ENCODE results near the gene SMC3. TPM values are rescaled to one million over a fixed set of nuclear protein-coding genes. Genes with fewer than 3 reads are reported as not detected.
A peak's percentile ranks its signal among the peaks of the same experiment; 100 is the strongest.

Gene SMC3
- total and polyA plus RNA-seq, 12 donors = 11.1 to 23.5 (median 20.0) TPM

DNA sequence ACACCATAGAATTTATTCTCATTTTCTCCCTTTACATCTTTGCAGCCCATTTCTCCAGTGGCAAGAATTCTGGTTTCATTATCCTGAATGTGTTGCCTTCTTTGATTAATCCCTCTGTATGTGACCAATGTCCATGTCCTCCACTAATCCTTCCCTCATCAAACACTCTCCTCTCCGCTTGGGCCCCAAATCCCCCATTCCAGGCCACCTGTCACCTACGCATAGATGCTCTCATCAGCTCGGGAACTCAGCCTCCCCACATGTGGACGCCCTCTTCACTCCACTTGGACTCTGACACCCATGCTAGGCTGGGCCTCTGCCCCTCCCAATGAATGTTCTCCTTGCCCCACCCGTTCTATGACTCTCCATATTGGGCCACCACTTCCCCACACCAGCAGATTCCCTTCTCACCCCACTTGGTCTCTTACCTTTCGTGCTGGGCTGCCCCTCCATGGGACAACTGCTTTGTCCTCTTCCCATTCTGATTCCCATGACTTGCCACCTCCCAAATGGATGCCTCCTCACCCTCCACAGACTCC is 57.9 kb downstream of the SMC3 start:
- Histone ChIP-seq H3K4me1 (peaks cover 0 to 12% (median 0%) of the 10 kb centered on the region in 9 donors), H3K27me3 (no peaks in the 10 kb centered on the region), H3K36me3 (no peaks in the 10 kb centered on the region), H3K27ac (no peak overlapping the region), H3K4me3 (no peak overlapping the region), H3K9me3 (peaks cover 0 to 4% (median 0%) of the 10 kb centered on the region in 11 donors)
- intact Hi-C loops (cut with DNase I) = no loop called here
- ATAC-seq (no peak), DNase-seq (no peak)
- WGBS, 2 donors = 90 to 91% methylated on average over 6 of the region's 6 CpGs
- TF ChIP-seq, protein P1, sequence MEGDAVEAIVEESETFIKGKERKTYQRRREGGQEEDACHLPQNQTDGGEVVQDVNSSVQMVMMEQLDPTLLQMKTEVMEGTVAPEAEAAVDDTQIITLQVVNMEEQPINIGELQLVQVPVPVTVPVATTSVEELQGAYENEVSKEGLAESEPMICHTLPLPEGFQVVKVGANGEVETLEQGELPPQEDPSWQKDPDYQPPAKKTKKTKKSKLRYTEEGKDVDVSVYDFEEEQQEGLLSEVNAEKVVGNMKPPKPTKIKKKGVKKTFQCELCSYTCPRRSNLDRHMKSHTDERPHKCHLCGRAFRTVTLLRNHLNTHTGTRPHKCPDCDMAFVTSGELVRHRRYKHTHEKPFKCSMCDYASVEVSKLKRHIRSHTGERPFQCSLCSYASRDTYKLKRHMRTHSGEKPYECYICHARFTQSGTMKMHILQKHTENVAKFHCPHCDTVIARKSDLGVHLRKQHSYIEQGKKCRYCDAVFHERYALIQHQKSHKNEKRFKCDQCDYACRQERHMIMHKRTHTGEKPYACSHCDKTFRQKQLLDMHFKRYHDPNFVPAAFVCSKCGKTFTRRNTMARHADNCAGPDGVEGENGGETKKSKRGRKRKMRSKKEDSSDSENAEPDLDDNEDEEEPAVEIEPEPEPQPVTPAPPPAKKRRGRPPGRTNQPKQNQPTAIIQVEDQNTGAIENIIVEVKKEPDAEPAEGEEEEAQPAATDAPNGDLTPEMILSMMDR (IDR thresholded peaks at IDR 0.05) = no peak

DNA sequence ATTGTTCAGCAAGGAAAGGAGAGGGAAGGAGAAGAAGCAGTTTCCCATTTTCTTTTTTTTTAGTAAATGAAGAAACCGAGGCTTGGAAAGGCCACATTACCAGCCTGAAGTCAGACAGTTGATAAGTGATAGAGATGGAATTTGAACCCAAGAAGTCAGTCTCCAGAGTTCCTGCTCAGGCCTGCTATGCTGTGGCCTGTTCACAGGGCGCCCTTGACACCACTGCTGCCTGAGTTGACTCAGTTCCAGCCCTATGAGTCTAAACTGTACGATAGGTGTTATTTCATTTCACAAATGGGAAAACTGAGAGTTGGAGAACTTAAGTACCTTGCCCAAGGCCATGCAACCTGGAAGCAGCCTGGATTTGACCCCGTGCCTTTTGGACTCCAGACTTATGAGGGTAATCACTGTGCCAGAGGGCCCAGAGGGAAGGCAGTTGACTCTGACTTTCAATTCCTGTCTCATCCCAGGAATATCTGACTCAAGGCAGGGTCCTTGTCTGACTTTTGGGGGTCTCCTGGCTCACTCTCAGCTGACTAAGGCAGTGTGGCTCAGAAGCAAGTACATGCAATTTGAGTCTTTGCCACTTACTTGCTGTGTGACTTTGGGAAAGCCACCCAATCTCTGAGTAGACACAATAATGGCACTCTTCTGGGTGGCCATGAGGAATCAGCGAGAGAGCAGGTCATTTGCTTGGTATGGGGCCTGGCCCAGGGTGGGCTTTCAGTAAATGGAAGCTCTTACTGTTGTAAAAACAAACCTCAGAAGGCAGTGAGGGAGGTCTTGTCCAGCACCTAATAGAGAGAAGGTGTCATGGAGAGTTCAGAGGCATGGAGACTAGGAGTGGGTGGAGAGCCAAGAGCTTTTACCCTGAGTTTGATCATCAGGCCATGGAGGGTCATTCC is 58.7 kb downstream of the SMC3 start:
- DNase-seq (no peak), ATAC-seq (peak in 1 of 8 donors; percentile 9)
- H3K36me3 ChIP-seq = no peaks in the 10 kb centered on the region
- TF ChIP-seq, protein P1 (IDR thresholded peaks at IDR 0.05) = no peak
- WGBS, 2 donors = 86 to 88% methylated on average over 5 of the region's 5 CpGs
- no peak overlapping the region for H3K27ac ChIP-seq
- no peak overlapping the region for H3K4me3 ChIP-seq
- H3K27me3 ChIP-seq = no peaks in the 10 kb centered on the region
- H3K4me1 ChIP-seq = peaks cover 0 to 12% (median 6%) of the 10 kb centered on the region in 9 donors
- intact Hi-C loops (cut with DNase I) = no loop called here
- H3K9me3 ChIP-seq = peaks cover 0 to 4% (median 0%) of the 10 kb centered on the region in 11 donors

DNA sequence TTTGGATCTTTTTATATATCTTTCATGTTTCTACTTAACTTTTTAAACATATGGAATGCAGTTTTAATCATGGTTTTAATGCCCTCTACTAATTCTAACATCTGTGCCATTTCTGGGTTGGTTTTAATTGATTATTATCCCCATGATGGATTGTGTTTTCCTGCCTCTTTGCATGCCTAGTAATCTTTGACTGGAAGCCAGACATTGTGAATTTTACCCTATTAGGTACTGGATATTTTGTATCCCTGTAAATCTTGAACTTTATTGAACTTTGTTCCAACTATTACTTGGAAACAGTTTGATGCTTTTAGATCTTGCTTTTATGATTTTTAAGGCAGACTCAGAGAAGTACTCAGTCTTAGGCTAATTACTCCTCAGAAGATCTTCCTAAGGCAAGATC is 60.7 kb downstream of the SMC3 start:
- H3K9me3 ChIP-seq = no peaks in the 10 kb centered on the region
- H3K4me3 ChIP-seq = no peak overlapping the region
- H3K27me3 ChIP-seq = no peaks in the 10 kb centered on the region
- intact Hi-C loops (cut with DNase I) = no loop called here
- DNase-seq (no peak), ATAC-seq (no peak)
- H3K4me1 ChIP-seq = peaks cover 0 to 12% (median 6%) of the 10 kb centered on the region in 9 donors
- H3K36me3 ChIP-seq = no peaks in the 10 kb centered on the region
- TF ChIP-seq, protein P1 (IDR thresholded peaks at IDR 0.05) = no peak
- no peak overlapping the region for H3K27ac ChIP-seq

DNA sequence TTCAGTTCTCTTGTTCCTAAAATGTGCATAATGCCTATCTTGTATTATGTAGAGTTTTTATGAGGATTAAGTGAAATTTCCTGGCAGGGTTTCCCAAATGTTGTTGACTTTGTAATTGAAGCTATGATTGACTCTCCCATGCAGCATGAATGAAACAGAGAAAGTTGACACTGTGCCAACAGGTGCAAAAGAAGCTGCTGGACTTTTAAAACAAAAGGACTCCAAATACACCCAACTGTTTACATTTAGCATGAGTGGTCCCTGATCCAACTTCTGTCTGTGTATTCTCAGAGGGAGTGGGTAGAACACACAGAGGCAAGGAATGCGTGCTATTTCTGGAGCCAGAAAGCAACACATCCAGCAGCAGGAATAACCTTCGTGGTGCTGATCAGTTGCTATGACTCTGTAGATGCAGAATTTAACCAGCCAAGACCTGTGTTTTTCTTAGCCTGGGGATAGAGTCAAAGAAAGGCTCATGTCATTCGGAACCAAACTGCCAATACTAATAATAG is 62.2 kb downstream of the SMC3 start:
- intact Hi-C loops (cut with DNase I) = no loop called here
- no peaks in the 10 kb centered on the region for H3K9me3 ChIP-seq
- H3K27me3 ChIP-seq = no peaks in the 10 kb centered on the region
- H3K4me1 ChIP-seq = peaks cover 0 to 13% (median 6%) of the 10 kb centered on the region in 9 donors
- TF ChIP-seq, protein P1 (IDR thresholded peaks at IDR 0.05) = no peak
- WGBS, 2 donors = 23 to 38% methylated on average over 3 of the region's 3 CpGs
- DNase-seq = no peak
- H3K27ac ChIP-seq = peak overlapping the region in 8 of 10 donors; percentile 52 to 79 (median 73)
- H3K4me3 ChIP-seq = no peak overlapping the region
- peak; percentile 66 to 92 (median 82) for ATAC-seq
- no peaks in the 10 kb centered on the region for H3K36me3 ChIP-seq

Measured in heart right ventricle (tissue), 16 donors.